GM18868 (cell line): ENCODE results near the gene C2orf76.
"Not testable (repeated sequence)": the region's sequence is repeated elsewhere in the genome, so short reads cannot be mapped to it uniquely, and the experiment has no call there.

Experiments
- ATAC-seq: cut with Tn5 transposase; IDR thresholded peaks from one replicate; pipeline ENCODE4 v1.9.1; 2021; ENCODE audit warnings: mild to moderate bottlenecking, moderate library complexity; ENCODE audit not compliant: unreplicated experiment

The C2orf76 gene

GRCh38 chr2:119366649-119367471 is at the start of gene C2orf76, which contains the start of gene DBI:
TSS of gene C2orf76 (minus strand) at chr2:119366834. CDS start at chr2:119339959, 26,875 bp downstream.
TSS of gene DBI (plus strand) at chr2:119366977. CDS start at chr2:119367052, 75 bp downstream.
- peak; percentile 94 for ATAC-seq

GRCh38 chr2:119415630-119416029 is 49.0 kb upstream of the C2orf76 start:
- no peak for ATAC-seq

GRCh38 chr2:119414894-119415293 is 48.3 kb upstream of the C2orf76 start:
- no peak for ATAC-seq

GRCh38 chr2:119409506-119409905 is 42.9 kb upstream of the C2orf76 start:
- ATAC-seq: no peak

GRCh38 chr2:119408221-119408619 is 41.6 kb upstream of the C2orf76 start:
- no peak for ATAC-seq

- peak; percentile 62 for ATAC-seq
Measured at GRCh38 chr2:119407430-119408220, 41.0 kb upstream of the C2orf76 start.

GRCh38 chr2:119405151-119405550 is 38.5 kb upstream of the C2orf76 start:
- no peak for ATAC-seq

- ATAC-seq: not testable (repeated sequence)
Measured at GRCh38 chr2:119403618-119404017, 37.0 kb upstream of the C2orf76 start.

- ATAC-seq: no peak
Measured at GRCh38 chr2:119402645-119403560, 36.3 kb upstream of the C2orf76 start.

GRCh38 chr2:119402106-119402505 is 35.5 kb upstream of the C2orf76 start:
- no peak for ATAC-seq

- no peak for ATAC-seq
Measured at GRCh38 chr2:119397196-119397595, 30.6 kb upstream of the C2orf76 start.

- ATAC-seq: no peak
Measured at GRCh38 chr2:119393971-119394748, 27.5 kb upstream of the C2orf76 start.

- ATAC-seq: no peak
Measured at GRCh38 chr2:119389615-119390306, 23.1 kb upstream of the C2orf76 start.

GRCh38 chr2:119387381-119388129 is 20.9 kb upstream of the C2orf76 start:
- ATAC-seq: peak; percentile 87

GRCh38 chr2:119385466-119385865 is 18.8 kb upstream of the C2orf76 start:
- no peak for ATAC-seq

GRCh38 chr2:119384971-119385370 is 18.3 kb upstream of the C2orf76 start:
- ATAC-seq: no peak

- ATAC-seq: no peak
Measured at GRCh38 chr2:119383410-119384140, 16.9 kb upstream of the C2orf76 start.

- ATAC-seq: no peak
Measured at GRCh38 chr2:119378566-119378965, 11.9 kb upstream of the C2orf76 start.
